ENCODE results near the gene CD101.

Gene CD101

DNA sequence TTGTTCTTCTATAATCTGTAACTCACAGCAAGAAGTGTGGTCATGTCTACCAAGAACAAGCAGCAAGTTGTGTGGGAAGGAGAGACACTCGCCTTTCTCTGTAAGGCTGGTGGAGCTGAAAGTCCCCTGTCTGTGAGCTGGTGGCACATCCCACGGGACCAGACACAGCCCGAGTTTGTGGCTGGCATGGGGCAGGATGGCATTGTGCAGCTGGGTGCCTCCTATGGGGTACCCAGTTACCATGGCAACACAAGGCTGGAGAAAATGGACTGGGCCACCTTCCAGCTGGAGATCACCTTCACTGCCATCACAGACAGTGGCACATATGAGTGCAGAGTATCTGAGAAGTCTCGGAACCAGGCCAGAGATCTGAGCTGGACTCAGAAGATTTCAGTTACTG, 15.5 kb downstream of the CD101 start:
- DNase-seq: no peak

DNA sequence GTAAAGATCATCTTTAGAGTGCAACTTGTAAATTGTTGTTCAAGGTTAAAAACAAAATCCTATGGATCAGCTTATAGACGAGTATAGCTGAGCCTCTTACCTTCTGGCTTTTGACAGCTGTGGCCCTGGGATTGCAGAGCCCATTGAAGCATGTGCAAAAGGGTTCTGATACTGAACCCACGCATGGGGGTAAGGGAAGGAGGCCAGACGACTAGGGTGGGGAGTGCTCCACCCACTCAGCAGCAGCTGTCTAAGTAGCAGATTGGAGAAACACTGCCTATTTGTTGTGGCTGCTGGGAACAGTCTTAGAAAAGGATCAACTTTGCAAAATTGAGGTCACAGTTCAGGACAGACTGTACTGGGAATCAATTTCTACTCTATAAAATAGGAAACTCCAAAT, 16.1 kb downstream of the CD101 start:
- DNase-seq: no peak

DNA sequence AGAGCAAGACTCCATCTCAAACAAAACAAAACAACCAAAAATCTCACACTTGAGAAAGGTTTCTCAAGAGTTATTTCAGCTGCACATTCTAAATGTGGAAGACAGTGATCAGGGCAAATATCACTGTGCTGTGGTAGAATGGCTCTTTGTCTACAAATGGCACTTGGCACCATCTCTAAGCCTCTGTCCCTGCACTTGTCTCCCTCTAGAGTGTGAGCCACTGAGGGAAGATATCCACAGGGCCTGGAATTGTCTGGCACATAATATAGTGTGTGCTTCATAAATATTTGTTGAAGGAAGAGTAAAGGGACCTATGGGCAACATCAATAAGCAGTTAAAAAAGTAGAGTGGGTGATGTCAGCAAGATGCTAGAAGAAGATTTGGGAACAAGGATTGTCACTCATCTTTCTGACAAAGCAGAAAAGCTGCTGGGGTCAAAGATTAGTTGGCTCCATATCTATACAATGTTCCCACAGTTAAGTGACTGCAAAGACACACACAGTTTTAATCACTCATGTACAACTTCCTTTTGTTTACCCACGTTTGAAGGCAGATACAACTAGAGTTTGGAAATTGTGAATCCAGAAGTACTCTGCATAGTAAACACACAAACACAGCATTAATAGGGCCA, 19.1 kb downstream of the CD101 start:
- DNase-seq: no peak

DNA sequence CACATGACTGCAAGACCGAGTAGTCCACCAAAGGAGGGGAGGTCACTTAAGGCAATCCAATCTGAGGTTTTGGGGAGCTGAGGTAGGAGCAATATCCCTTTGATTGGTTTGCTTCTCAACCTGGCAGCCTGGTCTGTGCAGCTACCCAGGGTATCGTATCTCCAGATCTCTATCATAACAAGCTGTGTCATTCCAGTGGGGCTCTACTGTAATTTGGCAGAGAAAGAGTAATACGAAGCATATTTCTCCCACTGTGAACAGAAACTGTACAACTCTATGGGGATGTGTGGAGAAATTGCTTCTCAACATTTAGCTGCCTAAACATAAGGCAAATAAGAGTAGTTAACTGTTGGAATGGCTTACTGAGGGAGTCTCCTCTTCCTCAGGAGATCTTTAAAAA, 20.6 kb downstream of the CD101 start:
- DNase-seq: no peak

DNA sequence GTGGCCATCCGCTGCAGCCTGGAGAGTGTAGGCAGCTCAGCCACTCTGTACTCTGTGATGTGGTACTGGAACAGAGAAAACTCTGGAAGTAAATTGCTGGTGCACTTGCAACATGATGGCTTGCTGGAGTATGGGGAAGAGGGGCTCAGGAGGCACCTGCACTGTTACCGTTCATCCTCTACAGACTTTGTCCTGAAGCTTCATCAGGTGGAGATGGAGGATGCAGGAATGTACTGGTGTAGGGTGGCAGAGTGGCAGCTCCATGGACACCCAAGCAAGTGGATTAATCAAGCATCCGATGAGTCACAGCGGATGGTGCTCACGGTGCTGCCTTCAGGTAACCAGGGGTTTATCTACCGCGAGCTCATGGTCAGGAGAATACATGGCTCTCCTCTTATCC, 24.0 kb downstream of the CD101 start:
- DNase-seq: no peak

DNA sequence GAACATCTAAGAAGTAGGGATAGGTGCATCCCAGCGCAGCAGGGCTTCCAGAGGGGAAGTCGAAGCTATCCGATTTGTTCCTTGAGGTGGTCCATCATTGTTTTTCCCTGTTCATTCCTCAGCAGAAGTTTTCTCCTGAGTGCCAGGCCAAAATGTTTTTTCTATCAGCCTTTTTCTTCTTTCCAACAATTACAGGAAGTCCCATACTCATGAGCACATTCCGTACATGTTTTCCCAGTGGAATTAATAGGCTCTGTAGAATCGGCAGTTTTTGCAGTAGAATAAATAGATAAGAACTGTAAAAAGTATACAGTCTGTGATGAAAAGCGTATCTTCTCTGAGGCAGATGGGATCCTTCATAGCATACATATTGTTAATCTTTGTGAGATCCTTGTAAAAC, 24.8 kb downstream of the CD101 start:
- no peak for DNase-seq

DNA sequence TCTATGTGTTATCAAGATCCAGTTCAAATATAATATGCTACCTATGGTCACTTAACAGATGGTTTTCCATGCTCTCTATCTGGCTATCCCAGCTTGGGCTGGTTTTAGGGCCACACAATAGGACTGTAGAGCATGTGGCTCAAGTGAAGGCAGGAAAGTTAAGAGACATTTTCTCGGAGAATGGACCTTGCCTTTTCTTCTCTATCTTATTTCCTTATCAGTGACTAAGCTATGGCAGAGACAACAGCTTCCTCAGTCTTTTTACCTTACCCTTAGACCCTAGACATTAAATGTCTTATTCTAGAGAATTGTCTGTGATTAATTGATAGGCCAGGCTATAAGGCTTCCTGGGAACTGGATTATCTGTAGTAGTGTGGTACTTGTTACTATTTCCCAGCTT, 28.1 kb downstream of the CD101 start:
- no peak for DNase-seq

DNA sequence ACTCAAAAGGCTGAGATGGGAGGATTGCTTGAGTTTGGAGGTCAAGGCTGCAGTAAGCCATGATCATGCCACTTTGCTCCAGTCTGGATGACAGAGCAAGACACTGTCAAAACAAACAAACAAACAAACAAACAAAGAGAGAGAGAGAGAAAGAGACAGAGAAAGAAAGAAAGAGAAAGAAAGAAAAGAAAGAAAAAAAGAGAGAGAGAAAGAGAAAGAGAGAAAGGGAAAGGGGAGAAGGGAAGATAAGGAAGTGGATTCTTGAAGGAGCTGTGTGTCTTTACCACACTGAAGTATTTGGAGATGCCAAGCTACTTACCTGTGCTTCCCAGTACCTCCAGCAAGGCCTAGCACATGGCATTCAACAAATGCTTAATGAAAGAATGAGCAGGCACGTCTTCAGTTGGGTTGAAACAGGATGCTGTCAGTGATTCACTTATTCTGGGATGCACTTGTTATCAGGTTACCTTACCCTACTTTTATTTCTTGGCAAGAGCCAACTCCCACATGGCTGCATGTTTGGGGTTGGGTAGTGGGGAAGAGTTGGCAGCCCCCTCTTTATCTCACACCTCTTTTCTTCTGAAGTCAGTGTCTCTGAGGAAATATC, 28.8 kb downstream of the CD101 start:
- no peak for DNase-seq

DNA sequence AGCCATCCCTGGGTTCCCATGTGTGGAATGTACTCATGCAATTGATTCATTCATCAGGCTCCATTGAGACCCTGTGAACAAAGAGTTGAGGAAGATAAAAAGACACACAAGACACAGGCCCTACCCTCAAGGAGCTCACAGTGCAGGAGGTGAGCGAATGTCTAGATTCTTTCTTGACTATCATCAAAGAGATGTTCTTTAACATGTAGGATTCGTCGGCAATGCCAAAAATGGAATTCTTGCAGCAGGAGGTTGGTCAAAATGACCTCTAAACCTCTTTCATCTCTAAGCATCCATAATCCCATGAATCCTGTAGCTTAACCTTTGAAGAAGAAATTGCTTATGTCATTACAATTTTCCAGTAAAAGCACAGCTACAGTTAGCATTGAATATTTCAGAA, 30.7 kb downstream of the CD101 start:
- DNase-seq: no peak

DNA sequence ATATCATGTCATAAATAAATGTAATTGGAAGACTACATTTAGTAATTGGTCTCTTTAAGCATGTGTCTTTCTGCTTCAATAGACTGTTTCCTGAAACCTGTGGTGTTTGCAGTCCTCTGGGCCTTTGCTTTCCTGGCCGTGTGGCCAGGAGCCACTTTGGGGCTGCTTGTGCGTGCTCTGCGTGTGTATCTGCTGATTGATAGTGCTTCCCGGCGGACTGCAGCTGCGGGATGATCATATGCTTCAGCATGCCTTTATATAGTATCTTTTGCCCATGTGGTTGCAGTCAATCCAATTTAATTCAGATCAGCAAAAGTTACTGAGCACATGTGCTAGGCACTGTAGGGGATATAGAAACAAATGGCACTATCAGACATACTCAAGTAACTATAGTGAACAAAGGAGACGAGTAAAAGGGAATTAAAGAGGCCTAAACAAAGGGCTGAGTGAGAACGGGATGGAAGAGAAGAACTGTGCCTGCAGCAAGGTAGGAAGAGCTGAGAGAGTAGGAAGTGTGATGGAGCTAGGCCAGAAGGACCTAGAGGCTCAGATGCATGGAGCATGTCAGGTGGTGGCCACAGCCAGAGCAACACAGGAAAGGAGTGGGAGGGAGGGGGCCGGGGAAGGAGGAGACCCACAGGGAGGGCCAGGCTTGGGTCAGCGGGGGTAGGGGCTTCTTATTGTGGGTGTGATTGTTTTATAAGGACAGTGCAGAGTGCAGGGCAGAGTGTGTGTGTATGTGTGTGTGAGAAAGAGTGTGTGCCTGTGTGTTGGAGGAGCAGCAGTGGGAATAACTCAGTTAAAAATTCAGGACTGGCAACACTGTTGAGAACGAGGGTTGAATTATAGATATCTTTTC, 31.4 kb downstream of the CD101 start:
- no peak for DNase-seq

DNA sequence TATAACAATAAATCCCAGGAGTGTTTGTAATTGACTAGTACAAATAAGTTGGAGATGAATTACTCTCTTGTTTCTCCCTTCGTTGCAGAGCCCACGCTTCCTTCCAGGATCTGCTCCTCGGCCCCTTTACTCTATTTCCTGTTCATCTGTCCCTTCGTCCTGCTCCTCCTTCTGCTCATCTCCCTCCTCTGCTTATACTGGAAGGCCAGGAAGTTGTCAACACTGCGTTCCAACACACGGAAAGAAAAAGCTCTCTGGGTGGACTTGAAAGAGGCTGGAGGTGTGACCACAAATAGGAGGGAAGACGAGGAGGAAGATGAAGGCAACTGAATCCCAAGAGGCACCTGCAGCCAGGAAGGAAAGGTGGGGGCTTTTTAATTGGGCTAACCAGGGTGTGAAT, 32.2 kb downstream of the CD101 start:
- DNase-seq: no peak

DNA sequence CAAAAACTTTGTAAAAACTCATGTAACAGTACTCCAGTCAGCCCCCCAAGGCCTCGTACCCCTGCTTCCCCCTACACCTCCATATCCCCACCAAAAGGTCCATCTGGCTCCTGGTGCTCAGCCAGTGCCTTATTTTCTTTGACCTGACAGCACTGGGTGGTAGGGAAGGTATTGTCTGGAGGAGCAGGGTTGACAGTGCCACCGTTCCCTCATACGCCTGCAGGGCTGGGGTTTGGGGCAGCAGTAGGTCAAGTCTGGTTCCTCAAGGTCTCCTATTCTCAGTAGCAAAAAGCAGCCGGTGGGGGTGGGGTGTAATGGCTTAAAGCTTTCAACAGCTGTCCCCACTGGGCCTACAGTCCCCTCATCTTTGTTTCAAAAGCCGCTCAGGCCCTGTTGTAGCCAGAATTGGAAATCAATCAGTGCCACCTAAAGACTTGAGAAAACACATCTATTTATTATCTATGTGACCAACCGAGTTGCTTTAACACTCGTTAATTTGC, 33.3 kb downstream of the CD101 start:
- no peak for DNase-seq

DNA sequence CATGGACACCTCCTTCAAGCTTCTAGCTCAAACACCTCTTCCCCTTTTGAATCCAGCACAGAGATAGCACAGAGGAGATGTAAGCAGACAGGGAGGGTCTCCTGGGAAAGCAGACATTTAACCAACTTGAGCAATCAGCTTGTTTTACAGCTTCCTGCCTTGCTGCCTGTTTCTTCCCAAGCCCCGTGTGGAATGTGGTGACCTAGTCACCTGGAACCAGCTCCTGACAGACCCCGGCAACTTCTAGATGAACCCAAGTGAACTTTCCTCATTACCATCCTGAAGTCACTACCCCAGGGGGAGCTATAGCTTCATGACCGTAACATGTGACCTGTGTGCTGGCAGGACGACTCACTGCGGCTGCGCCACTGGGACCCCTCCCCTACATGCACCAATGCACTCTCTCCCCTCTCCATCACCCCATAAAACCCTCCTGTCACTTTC, 34.5 kb downstream of the CD101 start:
- DNase-seq: no peak

DNA sequence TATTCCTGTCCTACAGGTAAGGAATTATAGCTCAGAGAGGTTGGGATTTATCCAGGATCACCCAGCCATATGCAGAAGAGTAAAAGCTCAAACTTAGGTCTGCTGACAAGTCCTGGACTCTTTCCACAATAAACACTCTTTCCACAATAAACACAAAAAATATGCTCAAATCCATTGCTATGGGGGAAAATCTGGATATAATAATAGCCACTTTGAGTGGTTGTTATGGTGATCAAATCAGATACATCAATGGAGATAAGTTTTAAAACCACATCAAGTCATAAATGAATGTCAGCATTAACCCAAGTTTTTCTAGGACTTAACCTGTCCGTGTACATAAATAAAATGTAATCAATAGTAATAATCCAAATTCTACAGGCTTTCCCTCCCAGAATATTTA, 36.2 kb downstream of the CD101 start:
- DNase-seq: no peak

DNA sequence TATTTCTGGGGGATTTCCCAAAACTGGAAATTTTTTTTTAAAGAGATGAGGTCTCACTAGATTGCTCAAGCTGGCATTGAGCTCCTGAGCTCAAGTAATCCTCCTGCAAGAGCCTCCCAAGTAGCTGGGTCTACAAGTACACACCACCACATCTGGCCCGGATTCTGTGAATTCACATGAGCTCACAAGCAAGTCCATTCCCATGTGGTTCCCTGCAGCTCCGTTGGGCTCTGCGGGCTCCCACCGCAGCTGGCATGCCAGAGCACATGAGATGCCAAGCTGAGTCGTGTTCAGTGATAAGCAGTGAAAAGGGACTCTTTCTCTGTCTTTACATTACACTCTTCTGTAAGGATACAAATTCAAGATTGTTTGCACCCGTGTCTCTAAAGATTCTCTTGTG, 36.7 kb downstream of the CD101 start:
- no peak for DNase-seq

DNA sequence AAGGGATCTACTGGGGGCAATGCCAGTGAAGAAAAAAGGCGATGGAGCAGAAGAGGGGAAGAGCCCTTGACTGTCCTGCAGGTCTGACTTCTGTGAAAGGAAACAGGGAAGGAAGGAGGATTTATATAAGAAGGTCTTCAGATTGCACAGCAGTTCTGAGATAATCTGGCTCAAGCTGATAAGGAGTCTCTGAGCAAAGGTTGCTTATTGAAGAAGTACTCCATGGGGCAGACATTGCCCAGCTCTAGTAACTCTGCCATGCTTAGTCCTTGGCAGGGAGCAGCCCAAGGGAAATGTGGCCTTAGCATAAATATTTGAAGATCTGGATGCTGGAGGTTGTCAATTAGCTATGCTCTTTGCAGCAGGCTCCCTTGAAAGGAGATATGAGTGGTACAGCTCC, 42.7 kb downstream of the CD101 start:
- no peak for DNase-seq

DNA sequence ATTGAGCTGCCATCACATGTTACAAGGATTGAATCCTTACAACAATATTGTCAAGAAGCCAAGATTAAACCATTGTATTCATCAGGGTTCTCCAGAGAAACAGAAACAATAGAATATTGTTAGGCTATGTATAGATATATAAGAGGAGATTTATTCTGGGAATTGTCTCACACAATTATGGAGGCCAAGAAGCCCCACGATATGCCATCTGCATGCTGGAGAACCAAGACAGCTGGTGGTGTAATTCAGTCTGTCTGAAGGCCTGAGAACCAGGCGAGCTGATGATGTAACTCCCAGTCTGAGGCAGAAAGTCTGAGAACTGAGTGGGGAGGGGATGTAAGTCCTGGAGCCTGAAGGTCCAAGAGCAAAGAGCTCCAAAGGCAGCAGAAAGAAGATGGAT, 44.1 kb downstream of the CD101 start:
- no peak for DNase-seq

DNA sequence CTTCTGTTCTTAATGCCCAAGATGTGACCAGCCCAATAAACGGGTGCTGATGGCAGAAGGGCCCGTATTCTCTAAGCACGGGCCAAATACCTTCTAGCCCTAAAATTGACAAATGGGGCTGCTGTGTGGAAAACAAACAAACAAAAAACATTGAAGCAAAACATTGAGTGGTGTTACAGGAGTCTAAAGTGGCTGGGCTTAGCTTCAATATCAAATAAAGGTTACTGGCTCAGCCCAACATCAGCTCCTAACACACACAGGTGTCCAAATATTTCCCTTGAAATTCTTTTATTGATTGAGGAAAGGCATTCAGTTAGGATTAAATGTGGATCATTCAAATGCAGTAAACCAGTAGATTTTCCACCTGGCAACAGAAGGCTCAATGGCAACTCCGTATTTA, 45.2 kb downstream of the CD101 start:
- no peak for DNase-seq

DNA sequence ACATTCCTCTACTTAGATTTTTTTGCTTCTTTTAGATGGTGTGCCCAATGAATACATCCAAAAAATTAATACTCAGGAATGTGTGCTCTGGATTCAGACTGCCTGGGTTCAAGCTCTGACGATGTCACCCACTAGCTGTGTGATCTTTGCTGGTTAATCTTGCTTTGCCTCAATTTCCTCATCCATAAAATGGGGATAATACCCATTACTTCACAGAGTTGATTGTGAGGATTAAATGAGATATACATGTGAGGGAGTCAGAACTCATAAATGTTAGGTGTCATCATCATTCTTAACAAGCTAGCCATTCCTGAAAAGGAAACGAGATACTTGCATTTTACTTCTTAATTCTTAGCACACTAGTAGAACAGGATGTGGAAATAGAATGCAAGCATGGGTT, 45.7 kb downstream of the CD101 start:
- no peak for DNase-seq

DNA sequence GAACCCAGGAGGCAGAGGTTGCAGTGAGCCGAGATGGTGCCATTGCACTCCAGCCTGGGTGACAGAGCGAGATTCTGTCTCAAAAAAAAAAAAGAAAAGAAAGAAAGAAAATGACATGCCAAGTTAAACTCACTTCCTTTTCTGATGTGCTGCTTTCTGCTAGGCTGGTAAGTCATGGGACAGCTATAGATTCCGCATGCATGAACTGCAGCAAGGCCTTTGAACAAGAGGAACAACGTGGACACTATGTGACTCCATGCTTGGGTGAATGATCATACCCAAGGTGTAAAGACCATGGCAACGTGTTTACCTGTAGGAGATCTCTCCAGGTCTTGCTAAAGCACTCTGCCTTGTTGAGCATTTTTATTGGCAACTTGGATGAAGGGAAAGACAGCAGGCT, 48.3 kb downstream of the CD101 start:
- DNase-seq: no peak

DNA sequence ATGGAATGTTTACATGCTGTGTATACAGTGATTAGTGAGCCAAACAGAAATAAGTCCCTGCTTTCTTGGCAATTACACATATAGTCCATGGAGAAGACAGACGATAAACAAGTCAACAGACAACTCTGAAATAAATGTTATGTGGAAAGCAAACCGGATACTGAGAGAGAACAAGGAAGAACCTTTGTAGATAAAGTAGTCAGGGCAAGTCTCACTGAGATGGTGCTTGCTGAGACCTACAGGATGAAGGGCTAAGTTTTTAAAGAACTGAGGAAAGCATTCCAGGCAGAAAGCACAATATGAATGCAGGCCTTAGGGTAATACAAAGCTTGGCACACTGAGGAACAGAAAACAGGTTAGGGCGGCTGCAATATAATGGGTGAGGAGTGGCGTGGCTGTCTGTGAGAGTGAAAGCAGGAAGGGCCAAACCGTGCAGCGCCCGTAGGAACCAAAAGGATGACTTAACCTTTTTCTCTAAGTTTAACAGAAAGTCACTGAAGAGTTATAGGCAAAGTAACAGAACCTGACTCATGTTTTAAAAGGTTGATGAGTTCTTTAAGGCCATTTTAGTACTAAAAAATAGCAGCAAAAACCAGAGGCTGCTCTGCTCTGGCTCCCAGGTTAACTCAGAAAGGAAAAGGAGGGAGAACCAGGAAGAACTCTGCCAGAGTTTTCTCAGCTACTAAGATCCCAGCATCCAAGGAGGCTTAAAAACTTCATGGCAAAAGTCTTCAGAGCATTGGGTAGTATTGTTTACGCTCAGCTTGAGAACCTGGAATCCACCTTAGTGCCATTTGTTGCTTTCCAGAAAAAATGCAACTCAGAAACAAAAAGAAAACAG, 49.9 kb downstream of the CD101 start:
- peak; percentile 59 for DNase-seq

DNA sequence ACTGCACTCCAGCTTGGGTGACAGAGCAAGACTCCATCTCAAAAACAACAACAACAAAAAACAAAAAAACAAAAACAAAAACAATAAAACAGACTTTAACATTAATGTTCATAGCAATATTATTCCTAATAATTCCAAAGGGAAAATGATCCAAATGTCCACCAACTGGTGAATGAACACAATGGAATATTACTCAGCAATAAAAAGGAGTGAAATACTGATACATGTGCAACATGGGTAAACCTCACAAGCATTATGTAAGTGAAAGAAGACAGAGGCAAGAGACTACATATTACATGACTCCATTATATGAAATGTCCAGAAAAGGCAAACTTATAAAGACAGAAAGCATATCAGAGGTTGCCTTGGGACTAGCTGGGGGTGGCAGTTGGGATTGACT, 52.5 kb downstream of the CD101 start:
- no peak for DNase-seq

DNA sequence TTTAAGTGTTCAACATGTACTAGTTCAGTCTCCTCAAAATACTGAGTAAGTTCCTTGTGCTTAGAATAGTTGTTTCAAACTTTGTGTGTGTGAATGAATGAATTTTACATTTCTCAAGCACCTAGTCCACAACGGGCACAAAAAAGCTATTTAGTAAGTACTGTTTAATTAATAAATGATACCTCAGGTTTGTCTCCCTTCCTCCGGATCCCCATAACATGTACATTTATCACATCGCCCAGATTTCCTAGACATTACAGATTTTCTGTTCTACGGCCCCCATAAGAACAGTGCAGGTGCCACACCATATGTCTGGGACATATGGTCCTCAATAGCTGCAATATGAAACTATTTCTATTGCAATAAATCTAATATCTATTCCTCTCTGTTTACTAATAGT, 57.2 kb downstream of the CD101 start:
- DNase-seq: no peak

Measured in activated CD4-positive, alpha-beta T cell treated with anti-CD3 and anti-CD28 coated beads, Interleukin-2, Interleukin-6, amounts not matched to agents 100 ng/mL and 50 ng/mL, durations not matched to agents 16 hours and 8 hours (primary cell).